Ureter (tissue), 1 donor: Measurements from ENCODE around the gene P4HA2. TPM values are rescaled to one million over a fixed set of nuclear protein-coding genes. Genes with fewer than 3 reads are reported as not detected.

ENCODE experiments used
- DNase-seq: peaks from one replicate; pipeline ENCODE4 v3.0.0-alpha.2; 2020; ENCODE audit warnings: low spot score
- total RNA-seq: library from RNA; stranded (reverse); gene quantifications from one replicate; pipeline ENCODE4 v1.2.4, GENCODE V29; 2023
- donor health status: DM: yes; HTN: yes; CAD: no.

The P4HA2 gene
- 39.7 TPM for total RNA-seq

DNA sequence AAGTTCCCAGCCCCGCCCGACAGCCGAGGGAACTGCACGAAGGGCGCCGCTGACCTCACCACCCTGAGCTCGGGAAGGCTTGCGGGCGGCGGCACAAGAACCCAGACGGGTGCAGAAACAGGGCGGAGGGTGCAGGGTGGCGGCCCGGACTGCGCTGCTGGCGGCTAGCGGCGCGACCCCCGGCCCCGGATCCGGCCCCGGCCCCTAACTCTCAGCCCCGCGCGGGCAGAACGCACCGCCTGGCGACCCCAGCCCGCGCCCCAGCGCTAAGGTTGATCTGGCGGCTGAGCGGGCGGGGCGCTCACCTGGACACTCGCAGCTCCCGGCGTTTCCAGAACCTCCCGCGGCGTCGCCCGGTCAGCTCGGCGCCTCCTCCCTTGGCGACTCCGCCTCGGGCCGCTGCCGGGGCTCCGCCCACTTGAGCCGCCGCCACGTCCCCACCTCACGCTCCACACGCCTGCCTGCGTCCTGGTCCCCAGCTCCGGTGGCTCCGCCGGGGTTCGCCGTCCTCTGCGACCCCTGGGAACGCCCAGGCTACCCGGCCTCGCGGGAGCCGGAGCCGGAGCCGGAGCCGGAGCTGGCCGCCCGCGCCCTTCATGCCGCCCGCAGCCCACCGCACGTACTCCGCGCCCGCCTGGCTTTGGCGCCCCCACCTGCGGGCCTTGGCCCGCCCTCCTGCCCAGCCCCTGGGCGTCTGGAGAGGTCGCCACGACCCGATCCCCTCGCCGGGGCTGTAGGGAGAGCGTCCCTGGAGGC lies at the start of gene P4HA2:
P4HA2 (minus strand) TSS at position 369 of the 756 bp plus-strand sequence. CDS start 9,227 bp downstream, outside the sequence.
- peak; percentile 88 for DNase-seq

DNA sequence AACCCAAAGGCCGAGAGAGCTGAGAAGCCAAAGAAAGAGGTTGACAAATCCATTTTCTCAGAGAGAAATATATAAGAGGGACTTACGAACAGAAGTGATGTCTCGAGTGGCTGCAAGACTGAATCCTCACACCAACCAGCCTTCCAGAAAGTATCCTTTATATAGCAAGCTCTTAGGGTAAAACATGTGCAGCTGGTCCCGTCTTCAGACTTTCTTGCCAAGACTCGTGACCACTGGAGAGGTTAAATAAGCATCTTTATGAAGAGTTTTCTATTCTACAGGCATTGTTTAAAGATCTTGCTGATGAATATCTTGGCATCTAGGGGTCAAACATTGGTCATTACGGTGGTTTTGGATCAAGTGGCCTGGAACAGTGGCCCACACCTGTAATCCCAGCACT lies 49.6 kb upstream of the P4HA2 start:
- DNase-seq: no peak

DNA sequence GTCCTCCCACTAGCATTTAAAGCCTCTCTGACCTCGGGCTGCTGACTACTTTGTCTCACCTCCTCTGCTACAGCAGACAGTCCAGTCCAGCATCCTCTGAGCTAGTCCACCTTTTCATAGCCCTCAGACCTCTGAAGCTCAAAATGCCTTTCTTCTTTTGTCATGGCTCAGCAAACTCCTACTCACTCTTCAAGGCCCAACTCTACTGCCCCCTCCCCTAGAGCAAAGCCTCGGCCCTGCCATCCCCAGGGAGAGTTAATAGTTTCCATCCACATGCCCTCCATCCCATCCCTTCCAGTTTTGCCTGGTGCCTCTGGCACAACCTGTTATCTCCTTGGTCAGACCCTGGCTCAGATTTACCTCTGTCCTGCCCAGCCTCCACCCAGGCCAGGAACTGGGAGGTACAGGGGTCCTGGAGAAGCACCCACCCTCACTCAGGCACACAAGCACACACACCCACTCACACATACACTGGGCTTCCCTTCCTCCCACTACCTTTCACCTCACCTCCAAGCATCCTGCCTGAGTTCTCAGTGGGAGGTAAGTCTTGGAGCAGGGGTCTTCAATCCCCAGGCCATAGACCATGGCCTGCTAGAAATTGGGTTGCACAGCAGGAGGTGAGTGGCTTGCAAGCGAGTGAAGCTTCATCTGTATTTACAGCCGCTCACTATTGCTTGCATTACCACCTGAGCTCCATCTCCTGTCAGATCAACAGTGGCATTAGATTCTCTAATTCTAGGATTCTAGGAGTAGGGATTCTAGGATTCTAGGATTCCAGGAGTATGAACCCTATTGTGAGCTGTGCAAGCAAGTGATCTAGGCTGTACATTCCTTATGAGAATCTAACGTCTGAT lies 47.9 kb upstream of the P4HA2 start:
- DNase-seq: no peak

DNA sequence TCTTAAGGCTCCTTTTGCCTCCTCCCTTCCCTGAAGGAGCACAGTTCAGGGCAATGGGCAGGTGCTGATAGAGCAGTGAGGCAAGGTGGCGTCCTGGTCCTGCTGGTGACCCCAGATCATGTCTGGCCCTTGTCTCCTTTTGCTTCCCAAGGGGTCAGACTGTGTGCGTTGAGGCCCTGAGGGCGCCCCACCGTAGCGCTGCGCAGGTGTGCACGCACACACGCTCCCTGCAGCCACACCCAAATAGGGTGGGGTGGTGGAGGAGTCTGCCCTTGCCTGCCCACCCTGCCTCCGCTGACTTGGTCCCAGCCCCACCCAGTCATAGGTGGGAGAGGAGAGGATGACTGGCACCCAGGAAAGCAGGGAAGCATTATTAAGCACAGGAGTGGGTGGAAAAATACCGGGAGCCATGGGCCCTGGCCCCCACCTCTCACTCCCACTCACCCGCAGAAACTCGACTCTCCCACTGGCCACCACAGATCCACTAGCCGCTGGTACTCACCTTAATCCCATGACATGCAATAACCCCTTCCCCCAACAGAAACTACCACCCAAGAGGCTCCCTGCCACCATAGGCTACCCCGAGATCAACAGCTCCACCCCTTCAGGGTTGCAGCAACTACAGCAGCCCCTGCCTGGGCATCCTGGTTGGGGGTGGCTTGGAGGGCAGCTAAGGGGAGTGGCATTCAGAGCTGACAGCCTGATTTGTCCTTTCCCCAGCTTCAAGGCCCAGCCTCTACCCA lies 46.6 kb upstream of the P4HA2 start:
- DNase-seq: no peak

DNA sequence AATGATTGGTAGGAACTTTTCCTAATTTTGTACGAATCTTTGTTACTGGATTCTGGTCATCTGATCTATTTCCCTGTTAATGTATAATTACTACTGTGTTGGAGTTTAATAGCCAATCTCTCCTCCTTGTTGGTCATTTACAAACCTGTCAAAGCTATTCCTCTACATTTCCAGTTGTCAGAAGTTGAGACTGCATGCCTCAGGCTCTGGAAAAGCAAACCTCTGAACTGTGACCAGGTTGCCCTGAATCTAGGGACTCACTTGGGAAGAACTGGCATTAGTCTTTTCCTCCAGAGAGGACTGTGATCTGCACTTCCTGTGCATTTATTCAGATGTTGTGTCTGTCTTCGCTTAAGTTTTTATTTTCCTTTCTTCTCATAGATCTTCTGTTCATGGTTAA lies 46.0 kb upstream of the P4HA2 start:
- no peak for DNase-seq

DNA sequence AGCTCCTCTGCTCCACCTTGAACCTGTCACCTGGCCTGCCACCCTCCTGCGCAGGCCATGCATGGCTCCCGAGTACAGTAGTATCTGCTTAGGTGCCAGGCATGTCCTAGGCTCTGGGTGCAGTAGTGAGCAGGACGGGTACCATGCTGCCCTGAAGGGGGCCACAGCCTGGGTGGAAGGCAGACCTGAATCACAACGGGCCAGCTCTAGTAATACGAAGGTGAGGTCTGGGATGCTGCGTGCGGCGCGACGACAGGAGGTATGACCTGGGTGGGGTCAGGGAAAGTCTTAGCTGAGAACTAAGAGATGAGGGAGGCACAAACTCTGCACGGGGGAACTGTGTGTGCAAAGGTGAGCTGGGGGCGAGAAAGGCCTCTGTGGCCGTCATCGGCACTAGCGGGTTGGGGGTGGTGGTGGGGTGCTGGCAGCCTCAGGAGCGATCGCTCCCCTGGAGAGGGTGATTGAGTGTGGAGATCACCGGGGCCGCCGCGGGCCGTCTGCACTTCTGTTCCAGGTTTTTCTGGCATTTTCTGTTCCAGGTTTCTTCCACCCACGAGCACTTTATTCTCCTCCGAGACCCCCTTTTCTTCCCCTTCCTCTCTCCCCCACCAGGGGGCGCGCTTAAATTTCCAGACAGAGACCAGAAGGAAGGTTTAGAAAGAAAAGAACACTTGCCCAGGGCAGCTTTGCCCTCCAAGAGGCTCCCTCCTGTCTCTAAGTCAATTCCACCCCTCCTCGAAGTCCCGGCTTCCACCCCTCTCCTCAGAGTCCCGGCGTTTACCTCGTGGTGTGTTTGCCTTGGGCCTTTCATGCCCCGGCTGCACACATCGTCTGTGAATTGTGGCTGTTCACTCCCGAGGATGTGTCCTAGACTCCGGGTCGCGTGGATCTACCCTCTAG lies 44.9 kb upstream of the P4HA2 start:
- peak; percentile 67 for DNase-seq

DNA sequence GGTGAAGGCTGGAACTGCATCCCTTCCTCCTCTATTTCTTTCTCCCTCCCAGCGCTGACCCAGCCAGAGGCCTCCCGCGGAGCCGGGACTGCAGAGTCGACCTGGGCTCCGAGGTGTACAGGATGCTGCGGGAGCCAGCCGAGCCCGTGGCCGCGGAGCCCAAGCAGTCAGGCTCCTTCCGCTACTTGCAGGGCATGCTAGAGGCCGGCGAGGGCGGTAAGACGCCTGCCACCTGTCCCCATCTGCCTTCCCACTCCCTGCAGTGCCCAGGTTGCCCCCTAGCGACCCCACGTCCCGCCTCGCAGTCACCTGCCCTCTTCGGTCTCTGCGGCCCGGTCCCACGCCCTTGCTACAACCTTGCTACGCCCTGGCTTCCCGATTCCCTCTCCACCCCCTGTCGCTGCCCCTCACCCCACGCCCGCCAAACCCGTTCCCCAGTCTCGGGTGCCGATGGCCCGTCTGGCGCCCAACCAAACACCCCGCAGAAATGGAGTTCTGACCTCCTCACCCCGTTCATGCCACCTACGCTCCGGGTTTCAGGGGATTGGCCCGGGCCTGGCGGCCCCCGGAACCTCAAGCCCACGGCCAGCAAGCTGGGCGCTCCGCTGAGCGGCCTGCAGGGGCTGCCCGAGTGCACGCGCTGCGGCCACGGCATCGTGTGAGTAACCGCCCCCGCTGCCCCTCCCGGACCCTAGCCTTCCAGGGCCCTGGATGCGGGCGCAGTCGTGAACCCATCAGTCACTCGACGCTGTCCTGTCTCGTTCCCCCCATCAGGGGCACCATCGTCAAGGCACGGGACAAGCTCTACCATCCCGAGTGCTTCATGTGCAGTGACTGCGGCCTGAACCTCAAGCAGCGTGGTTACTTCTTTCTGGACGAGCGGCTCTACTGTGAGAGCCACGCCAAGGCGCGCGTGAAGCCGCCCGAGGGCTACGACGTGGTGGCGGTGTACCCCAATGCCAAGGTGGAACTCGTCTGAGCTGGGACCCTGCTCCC lies 43.9 kb upstream of the P4HA2 start:
- DNase-seq: peak; percentile 42

DNA sequence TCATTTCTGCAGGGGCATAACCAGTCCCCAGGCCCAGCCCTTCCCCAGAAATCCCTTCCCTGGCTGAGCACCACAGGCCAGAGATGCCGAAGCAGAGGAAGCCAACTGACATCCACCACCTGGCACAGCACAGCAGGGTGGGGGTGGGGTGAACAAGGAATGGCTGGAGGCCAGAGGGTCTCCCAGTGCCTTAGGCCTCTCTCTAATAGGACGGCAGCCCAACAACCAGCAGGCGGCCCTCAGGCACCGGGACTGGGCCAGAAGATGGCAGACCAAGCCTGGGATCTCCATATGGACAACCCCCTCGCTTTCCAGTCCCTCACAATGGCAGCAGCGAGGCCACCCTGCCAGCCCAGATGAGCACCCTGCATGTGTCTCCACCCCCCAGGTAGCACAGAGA lies 43.1 kb upstream of the P4HA2 start:
- DNase-seq: peak; percentile 35

DNA sequence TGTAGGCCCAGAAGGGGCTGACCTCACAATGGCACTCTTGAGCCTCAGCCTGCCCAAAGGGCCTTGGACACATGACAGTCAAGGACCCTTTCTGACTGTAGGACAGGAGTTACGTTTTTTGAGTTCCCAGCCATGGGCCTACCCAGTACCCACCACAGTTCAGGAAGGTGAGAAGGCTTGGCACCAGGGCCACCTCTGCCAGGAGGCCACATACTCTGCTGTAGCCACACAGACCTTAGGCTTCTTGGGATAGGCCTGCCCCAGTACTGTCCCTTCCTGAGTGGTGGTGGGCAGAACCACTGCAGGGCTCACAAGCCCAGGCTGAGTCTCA lies 42.6 kb upstream of the P4HA2 start:
- peak; percentile 26 for DNase-seq

DNA sequence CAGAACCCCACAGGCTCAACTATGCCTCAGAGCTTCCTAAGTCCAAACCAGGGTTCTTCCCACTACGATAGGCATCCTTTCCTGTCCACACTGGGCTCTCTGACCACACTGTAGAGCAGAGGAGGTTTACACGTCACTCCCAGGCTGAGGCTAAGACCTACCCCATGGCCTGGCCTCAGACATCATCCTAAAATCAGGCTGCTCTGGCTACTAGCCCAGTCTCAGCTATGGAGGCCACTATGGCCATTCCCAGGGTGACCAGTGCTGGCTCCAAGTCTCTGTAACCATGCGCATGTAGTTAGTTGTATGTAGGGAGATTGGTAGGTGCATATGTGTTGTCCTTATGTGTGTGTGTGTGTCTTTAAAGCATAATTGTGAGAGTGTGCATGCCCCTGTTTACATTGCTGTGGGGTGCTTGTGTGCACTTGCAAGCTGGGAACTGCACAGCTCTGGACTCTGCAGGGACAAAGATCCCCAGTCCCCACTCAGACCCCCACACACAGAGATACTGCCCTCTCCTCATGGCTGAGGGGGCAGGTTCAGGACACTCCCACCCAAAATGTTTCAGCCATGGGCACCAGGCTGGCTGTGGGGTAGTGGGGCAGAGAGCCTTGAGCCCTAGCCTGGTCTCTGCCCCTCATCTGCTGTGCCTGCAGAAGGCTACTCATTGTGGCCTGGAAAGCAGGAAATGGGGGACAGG lies 42.1 kb upstream of the P4HA2 start:
- peak; percentile 28 for DNase-seq

DNA sequence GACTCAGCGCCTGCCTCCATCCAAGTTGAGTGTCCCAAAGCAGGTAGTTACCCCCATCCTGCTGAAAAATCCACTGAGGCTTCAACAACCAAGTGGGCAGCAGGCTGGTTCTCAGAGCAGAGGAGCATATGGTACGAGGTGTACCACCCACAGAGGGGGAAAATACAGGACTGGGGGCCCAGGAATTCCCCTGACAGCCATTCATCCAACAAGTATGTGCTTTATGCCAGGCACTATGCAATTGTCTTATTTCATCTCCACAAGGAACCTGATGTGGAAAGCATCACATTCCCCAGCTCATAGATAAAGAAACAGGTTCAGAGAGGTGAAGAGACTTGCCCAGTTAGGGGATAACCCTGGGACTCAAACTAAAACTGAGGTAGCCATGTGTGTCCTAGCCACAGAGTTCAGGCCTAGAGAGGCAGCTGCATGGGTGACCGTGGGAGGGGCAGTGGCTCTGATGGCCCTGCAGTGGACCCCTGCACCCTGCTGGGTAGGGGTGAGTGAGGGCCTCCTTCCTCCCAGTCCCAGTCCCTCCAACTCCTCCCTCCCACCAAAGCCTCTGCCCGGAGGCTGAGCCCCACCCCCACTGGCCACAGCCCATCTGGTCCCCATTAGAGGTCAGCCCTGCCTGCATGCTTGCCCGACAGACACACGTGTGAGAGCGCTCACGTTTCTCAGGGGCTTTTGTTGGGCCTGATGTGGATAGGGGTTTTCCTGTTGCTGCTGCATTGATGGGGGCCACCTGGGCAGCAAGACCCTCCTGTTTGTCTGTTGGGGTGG lies 41.3 kb upstream of the P4HA2 start:
- peak; percentile 45 for DNase-seq

DNA sequence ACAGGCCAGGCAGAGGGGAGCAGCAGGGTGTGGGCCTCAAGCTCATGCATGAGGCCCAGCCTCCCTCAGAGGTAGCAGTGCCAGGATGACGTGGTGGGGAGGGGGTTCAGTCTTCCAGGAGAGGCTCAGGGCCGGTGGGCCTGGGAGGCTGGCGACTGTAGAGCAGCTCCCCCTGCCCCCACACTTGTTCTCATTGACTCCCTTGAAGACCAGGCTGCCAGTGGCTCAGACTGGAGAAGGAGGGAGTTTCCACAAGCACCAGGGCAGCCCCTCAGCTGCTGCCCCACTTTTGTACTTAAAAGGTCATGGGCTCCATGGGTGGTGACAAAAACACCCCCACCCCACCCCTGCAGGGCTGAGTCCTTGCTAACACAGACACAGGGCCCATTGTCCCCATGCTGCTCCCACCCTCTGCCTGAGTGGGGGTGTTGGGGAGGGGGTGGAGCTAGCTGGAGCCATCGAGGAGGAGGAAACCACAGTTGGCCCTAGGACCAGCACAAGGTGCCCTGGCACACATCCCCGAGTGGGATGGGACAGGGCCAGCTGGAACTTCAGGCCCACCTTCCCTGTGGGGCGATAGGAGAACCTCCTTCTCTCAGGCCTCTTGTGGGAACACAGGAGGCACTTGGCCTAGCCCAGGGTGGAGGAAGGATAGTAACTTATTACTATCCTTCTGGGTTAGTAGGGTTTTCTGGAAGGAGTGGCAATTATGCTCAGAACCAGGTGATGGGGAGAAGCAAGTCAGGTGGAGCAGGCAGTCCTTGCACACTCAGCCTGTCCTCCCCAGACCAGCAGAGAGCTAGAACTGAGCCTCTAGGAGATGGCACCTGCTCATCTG lies 40.5 kb upstream of the P4HA2 start:
- peak; percentile 42 for DNase-seq

DNA sequence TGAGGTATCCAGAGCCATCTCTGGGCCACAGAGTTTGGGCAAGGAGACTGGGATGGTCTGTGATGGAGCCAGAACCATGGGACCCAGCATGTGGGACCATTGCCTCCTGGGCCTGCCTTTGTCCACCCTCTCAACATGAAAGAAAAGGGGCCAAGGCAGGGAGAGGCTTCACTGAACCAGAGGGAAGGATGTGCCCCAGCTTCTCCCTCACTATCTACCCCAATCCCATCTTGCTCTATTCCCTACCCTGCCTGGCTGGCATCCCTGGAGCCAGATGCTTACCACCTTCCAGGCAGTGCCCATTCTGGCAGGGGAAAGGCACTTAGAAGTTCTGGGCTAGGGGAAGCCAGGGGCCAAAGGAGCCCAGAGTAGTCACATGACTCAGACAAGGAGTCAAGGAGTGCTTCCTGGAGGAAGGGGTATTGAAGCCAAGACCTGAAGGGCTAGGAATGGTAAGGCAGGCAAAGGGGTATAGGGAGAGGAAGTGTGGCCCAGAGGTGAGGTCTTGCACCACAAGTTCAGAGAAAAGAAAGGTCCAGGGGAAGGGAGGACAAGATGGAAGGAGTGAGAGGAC lies 39.6 kb upstream of the P4HA2 start:
- DNase-seq: peak; percentile 37

DNA sequence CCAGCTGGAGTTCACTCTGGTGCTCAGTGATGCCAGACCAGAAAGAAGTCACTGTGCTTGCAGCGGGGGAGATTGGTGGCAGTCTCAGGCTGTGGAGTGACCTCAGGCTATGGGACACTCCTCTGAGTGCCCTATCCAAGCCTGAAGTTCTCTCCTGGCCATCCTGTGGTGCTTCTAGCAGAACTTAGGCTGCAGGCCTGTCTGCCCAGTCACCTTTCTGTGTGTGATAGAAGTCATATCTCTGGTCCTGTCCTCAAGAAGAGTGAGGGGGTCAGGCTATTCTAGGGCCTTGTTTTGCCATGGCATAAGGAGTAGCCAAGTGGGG lies 39.1 kb upstream of the P4HA2 start:
- peak; percentile 29 for DNase-seq

DNA sequence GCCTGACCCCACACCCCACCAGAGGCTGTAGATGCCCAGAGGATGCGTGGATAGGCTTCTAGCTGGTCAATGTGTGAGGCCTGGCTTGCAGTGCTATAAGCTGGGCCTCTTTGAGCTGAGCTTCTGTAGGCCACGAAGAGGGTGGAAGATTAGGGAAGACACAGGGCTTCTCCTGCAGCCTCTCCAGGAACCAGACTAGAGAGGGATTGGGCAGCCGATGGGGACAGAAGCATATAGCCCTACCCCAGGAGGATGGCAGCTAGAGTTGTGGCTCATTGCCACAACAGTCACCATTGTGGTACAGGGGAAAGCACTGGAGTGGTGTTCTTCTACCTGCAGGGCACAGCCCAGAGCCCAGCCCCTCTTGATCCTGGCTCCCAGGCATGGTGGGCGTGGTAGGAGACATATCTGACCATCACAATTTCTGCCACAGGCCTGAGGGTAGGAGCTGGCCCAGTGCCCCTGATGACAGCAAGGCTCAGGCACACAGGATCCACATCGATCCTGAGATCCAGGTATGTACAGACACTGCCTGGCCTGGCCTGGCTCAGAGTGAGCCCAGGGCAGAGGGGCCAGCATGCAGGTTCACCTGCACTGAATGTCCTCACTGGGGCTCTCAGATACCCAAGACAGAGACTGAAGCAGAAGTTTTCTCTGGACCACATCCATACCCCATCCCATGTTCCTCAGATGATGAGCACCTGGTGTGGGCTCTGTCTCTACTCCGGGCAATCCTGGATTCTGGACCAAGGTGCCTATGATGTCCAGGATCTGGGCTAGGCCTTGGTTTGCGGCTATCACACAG lies 38.6 kb upstream of the P4HA2 start:
- peak; percentile 43 for DNase-seq

DNA sequence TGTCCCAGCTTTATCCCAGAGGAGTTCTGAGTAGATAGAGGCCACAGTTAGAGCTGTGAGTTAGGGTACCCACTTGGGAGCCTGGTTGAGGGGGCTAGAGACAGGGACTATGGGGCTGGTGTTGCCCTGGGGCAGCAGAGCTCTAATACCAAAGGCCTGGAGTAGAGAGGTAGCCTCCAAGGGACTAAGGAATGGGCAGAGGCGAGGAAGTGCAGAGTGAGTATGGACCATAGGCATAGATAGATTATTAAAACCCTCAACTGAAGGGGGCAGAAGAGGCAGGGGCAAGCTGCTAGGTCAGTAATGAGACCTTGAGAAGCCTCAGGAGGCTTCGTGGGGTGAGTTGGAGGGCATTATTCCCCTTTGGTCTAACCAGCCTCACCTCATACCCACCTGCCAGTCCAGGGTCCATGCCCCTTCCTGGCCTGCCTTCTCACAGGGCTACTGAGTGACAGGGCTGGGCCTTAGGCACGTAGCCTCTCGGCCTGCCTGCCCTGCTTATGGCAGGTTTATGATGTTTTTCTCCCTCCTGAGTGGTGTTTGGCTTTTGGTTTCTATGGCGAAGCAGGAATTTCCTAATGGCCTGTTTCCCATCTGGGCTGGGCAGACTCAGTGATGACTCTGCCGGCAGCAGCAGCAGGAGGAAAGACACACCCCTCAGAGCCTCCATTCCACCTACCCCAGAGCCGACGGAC lies 37.8 kb upstream of the P4HA2 start:
- DNase-seq: peak; percentile 83
